Measurements from ENCODE around the gene XKR3. TPM values are rescaled to one million over a fixed set of nuclear protein-coding genes. Genes with fewer than 3 reads are reported as not detected.
"Not testable (repeated sequence)": the region's sequence is repeated elsewhere in the genome, so short reads cannot be mapped to it uniquely, and the experiment has no call there.

XKR3 gene
- not detected for polyA plus RNA-seq (ENCODE audit: insufficient read length in 3 of 3)

DNA sequence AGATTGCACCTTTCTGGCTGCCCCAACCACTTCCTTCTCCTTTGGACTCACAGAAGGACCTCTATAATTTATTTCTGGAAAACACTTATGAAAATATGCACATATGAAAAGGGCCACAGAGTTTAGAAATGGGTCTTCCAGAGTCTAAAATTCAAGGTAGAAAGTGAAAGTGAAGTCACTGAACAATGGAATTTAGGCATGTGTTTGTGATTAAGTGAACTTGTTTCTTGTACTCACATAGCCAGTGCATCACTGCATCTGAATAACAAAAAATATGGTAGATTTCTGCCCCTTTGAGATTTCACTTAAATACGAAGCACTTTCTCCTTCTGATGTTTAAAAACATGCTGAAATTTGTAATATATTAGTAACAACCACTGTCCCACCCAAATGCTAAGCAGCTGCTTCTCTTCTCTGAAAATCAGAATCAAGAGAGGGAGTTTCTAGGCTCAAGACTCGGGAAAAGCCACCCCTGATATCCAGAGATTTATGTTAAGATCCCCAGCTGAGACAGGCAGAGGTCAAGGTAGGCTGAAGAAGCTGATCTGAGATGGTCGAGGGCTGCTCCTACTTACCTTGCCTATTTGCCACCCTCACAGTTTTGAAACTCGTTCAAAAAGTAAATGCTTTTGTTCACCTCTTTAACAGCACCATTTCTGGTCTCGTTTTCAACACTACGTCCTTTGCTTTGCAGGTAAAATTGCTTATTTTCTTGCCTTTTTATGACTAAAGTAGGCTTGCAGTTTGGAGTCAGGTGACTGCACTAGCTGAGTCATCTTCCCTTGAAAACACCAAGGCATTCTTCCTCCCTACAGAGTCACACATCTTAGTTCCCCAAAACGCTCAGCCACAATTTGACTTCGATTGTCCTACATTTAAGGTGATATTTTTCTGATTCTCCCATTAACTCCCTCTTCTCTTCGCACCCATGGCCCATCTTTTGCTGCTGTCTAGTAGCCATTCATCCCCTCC, at the start of gene XKR3:
Gene XKR3 (minus strand): TSS at position 696 of the 972 bp plus-strand sequence. CDS start 17,338 bp downstream, outside the sequence.
- no peak for DNase-seq (ENCODE audit: low read depth in 3 of 3, low spot score in 2 of 3)

DNA sequence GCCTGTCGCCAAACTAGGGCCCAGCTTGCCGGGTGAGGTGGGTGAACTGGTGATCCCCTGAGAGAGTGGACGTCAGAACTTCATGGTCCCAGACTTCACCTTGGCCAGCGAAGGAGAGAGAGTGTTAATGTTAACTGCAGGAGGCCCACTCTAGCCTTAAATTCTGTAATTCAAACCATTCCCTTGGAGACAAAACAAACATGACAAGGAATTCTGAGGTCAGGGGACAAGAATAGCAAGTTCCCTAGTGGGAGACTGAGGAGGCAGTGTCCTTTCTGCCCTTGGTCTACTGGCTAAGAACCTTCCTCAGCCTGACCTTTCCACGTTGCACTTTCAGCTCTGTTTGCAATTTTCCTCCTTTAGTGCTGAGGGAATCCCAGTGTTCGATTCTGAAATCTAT, 44.4 kb upstream of the XKR3 start:
- not testable (repeated sequence) for DNase-seq (ENCODE audit: low read depth in 3 of 3, low spot score in 2 of 3)

DNA sequence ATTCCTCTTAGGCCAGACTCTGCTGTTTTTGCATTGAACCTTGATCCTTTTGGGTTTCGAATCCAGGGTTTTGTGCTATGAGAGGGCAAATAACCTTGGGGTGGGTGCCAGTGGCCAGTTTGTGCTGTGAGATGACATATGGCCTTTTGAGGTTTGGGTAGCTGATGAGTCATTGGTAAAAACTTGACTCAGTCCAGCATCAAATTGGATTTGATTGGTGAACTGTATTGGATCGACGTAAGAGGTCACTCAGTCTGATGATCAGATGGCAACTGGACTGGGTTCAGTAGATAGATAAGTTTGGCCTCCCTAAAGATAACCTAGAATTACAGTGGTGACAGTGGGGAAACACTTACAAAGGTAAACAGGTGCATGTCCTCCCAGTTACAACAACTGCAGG, 41.0 kb upstream of the XKR3 start:
- DNase-seq (ENCODE audit: low read depth in 3 of 3, low spot score in 2 of 3): no peak

DNA sequence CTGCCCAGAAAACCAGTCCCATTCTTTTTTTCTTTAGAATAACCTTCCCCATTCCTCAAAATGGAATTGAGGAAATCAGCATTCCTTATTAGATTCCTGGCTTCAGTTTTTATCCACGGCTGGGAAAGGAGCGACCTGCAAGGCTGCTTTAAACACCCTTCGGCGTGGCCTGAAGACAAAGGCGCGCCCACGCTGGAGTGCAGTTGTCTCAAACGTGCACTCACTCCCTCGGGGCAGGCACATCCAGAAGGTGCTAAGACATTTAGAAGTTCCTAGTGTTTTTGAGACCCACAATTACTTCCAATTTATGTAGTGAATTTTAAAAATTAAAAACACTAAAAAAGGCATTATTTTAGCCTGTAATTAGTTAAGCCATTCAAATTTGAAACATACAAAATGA, 31.6 kb upstream of the XKR3 start:
- DNase-seq (ENCODE audit: low read depth in 3 of 3, low spot score in 2 of 3): not testable (repeated sequence)

DNA sequence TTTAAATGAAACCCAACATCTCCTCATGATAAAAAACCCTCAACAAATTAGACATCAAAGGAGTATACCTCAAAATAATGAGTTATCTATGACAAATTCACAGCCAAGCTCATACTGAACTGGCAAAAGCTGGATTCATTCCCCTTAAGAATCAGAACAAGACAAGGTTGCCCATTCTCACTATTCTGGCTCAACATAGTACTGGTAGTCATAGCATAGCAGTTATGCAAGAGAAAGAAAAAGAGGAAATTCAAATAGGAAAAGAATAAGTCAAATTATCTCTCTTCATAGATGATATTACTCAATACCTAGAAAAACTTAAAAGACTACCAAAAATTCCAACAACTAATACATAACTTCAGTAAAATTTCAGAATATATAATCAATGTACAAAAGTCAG, 29.4 kb upstream of the XKR3 start:
- no peak for DNase-seq (ENCODE audit: low read depth in 3 of 3, low spot score in 2 of 3)

DNA sequence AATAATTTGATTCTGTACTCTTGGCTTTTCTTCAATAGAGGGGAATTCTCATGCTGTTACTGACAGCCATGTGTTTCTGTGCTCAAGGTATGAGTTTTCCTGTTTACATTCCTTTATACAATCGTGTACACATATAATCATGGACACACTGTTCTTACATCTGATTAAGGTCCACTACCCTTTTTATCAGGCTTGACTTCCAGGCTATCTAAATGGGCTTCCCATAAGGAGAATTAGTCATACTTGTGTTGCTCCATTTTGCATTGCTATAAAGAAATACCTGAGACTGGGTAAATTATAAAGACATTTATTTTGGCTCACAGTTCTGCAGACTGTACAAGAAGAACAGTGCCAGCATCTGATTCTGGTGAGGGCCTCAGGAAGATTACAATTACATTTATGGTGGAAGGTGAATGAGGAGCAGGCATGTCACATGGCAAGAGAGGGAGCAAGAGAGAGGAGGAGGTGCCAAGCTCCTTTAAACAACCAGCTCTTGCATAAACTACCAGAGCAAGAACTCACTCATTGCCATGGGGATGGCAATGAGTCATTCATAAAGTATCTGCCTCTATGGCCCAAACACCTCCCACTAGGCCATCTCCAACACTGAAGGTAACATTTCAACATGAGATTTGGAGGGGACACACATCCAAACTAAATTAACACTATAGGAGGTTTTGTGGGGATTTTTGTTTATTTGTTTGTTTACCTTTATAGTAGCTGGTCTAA, 26.2 kb upstream of the XKR3 start:
- DNase-seq (ENCODE audit: low read depth in 3 of 3, low spot score in 2 of 3): not testable (repeated sequence)

DNA sequence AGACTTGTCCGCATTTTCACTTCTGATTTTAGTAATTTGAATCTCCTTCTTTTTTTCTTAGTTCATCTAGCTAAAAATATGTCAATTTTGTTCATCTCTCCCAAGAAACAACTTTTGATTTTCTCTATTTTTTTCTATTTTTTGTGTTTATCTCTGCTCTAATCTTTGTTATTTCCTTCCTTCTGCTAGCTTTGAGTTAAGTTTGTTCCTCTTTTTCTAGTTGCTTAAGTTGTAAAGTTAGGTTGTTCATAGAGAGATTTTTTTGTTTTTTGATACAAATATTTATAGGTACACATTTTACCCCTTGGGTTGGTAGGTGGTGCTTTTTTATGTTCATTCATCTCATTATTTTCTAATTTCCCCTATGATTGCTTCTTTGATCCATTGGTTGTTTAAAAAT, 22.1 kb upstream of the XKR3 start:
- DNase-seq (ENCODE audit: low read depth in 3 of 3, low spot score in 2 of 3): no peak

DNA sequence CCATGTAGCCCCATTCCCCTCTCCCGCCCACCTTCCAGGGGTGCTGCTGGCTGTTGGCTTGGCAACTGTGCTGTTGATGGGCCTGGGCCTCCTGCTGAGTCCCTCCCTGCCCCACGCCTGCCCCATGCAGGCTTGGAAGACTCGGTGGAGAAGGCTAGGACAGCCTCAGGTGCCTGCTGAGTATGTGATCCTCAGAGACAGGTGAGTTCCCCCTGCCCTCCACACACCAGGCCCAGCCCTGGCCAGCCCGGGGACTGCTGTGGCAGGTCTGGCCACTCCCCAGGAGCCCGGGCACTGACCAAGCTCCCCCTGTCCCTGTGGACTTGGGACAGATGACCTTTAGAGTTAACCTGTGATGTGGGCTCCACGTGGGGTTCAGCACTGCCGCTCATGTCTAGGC, 20.7 kb upstream of the XKR3 start:
- no peak for DNase-seq (ENCODE audit: low read depth in 3 of 3, low spot score in 2 of 3)

DNA sequence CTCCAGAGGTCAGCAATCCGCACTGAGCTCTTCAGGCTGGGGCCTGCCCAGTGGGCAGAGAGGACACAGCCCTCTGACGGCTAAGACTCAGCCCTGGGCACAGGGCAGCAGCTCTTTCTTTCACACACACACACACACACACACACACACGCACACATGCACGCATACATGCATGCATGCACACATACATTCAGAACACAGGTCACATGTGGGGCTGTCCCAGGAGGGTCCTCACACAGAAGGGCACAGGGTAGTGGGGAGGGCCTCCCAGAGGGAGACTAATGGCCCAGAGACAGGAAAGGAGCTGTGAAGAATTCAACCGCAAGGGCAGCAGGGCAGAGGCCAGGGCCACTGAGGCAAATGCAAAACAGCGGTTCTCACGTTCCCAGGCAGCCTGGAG, 20.3 kb upstream of the XKR3 start:
- no peak for DNase-seq (ENCODE audit: low read depth in 3 of 3, low spot score in 2 of 3)

DNA sequence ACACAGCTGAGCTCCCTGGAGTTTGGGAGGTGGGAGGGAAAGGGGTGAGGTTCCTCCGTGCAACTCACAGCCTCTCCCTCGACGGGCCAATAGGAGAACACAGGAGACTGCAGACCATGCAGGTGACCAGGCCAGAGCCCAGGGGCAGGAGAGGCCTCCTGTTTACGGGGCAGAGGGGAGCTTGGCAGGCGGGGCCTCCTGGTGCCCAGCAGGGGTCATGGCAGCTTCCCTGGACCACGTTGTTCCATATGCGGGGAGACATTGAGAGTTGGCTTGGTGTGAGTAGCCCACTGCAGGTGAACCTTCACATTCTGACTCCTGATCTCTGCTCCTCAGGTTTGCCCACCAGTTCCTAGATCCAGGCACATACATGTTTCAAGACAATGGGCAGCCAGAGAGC, 19.3 kb upstream of the XKR3 start:
- no peak for DNase-seq (ENCODE audit: low read depth in 3 of 3, low spot score in 2 of 3)

DNA sequence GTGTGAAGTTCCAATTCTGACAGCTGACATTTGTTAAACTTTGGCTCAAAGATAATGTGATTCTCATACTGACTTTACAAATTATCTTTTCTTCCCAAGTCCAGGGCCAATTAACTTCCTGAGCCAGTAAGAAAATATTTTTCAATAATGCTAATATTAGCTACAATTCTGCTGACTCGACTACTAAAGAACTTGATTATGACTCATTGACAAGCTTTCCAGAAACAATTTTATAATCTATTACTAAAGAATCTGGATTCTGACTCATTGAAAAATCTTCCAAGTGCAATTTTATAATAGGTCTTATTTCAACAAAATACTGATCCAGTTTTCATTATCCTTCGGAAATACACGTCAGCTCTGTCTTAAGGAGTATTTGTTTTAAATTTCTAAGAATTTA, 12.9 kb upstream of the XKR3 start:
- DNase-seq (ENCODE audit: low read depth in 3 of 3, low spot score in 2 of 3): no peak

DNA sequence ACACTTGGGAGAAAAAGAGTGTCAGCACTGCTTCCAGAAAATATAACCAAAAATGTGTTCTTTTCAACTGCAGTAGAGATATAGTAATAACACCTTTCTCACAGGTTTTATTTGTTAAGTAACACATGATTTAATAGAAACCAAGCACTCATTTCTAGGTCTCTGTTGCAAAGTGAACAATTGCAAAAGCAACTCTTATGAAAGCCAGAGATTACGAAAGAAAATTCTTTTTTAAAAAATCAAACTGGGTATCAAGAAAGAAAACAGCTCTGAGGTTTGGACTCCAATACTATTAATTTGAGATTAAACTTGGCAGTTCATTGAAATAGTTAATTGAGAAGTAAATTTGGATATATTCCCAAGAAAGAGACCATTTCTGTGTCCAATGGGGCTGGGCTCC, 9.8 kb upstream of the XKR3 start:
- DNase-seq (ENCODE audit: low read depth in 3 of 3, low spot score in 2 of 3): no peak

DNA sequence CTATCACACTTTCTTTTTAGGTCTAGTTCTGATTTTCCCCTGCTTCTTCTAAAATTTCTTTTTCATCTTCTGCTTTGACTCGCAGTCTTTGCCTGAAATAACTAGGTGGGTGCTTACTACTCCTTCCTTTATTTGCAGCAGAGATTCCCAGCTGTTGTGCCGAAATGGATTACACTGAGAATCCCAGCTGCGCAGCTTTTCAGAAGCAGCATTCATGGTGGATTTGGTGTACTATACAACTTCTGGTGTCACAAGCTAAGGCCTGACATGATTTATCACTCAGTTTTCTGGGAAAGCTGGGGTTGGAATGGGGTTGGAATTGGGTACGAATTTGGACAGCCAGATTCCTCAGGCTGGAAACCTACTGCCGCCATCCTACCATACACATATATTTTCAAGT, 6.0 kb upstream of the XKR3 start:
- no peak for DNase-seq (ENCODE audit: low read depth in 3 of 3, low spot score in 2 of 3)

DNA sequence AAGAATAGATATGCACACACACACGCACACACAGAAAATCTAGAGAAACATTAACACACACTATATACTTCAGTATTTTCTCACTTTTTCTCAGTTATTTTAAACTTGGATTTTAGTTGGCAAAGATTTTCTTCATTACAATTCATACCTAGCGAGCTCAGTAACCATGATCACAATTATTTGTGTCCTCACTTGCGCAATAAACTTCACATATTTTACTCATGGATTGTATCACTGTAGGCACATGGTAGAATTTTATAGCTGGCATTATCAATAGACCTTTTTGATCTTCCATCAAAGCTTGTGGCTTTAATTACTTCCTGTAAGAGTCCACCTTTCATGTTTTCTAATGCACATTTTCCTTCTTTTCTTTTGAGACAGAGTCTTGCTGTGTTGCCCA, 4.8 kb upstream of the XKR3 start:
- no peak for DNase-seq (ENCODE audit: low read depth in 3 of 3, low spot score in 2 of 3)

DNA sequence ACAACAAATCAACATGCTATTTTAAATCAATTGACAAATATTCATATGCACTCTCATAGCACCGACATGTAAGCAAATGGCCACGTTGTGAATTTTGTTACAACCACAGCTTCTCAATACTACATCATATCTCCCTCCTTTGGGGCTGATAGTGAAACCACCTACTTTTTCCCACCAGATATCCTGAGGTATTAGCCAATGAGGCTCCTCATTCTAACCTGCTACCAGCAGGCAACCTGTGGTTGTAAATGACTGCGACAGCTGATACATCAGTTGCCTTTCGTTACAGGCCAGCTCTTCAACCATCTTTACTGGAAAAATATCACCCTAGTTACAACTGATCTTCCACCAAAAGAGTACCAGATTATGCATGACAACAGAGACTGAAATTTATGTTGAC, 3.7 kb upstream of the XKR3 start:
- no peak for DNase-seq (ENCODE audit: low read depth in 3 of 3, low spot score in 2 of 3)

DNA sequence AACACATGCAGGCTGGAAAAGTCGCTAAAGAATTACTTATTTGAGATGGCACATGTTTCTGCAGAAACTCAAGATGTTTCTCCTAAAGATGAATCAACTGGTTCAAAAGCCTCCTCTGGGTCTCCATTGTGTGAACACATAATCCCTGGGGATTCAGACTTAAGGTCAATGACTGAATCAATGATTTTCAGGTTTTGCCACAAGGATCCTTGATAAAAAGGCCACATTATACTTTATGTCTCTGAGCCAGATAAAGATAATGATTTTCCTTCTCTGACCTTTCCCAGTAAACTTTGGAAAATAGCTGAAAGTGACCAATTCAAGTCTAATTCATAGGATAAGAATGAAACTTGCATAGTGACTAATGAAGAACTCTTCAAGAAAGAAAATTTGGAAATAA, 2.3 kb upstream of the XKR3 start:
- DNase-seq (ENCODE audit: low read depth in 3 of 3, low spot score in 2 of 3): no peak

DNA sequence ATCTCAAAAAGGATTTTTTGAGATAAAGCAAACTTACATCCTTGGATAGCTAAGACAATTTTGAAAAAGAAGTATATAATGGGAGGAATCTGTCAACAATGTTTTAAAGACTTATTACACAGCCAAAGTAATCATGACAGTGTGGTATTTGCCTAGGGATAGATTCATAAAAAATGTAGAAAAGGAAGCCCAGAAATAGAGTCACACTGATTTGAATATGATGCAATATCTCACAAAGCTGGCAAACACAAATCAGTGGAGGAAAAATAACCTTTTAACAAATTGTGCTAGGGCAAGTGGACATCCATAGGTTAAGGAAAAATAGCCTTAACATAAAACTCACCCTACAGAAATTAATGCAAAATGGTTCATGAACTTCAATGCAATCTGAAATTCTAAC, 6.0 kb downstream of the XKR3 start:
- DNase-seq (ENCODE audit: low read depth in 3 of 3, low spot score in 2 of 3): no peak

DNA sequence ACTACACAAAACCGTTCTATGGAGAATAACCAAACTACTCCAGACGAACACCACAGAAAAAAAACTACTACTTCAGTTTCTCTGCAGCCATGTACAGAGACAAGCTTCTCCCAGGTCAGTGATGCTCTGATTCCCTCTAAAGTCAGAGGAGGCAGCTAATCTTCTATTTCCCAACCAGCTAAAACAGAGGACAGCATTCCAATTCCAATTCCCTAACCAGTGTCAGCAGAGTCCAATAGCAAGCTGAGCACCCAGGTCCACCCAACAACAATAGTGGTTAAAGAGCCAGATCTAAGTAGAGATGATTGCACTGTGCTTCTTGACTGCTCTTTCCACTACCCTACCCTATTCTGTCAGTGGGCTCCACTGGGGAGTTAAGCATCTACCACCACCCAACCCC, 6.7 kb downstream of the XKR3 start:
- no peak for DNase-seq (ENCODE audit: low read depth in 3 of 3, low spot score in 2 of 3)

DNA sequence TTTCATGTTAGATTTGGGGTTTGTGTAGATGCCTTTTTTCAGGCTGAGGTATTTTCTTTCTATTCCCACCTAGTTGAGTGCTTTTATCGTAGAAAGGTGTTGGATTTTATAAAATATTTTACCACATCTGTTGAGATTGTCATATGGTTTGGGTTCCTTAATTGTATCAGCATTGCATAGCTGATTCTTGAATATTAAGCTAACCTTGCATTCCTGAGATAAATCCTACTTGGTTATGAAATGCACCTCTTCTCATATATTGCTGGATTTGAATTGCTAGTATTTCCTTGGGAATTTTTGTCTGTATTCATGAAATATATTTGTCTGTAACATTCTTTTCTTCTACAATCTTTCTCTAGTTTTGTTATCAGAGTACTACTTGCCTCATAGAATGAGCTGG, 10.1 kb downstream of the XKR3 start:
- no peak for DNase-seq (ENCODE audit: low read depth in 3 of 3, low spot score in 2 of 3)

DNA sequence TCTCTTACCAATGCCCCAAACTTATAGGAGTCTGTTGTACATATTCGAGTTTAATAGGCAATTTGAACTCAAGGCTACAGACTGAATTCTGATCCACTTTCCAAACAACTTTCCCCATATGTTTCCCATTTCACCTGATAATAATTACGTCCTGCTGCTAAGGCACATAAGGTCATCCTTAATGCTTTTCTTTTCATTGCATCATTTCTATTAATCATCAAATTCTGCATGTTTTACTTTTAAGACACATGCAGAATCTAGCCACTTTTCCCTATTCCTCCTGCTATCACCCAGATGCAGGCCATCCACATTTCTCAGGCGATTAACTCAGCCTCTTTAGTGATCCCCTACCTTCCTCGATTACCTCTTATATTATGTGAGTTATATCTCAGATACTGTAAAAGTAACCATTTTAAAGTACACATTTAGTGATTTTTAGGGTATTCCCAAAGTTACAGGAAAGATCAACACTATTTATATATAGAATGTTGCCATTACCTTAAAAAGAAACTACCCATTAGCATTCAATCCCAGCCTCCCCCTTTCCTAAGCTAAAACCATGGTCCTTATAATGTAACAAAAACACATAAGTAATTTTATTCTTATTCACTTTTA, 14.9 kb downstream of the XKR3 start:
- DNase-seq (ENCODE audit: low read depth in 3 of 3, low spot score in 2 of 3): no peak

DNA sequence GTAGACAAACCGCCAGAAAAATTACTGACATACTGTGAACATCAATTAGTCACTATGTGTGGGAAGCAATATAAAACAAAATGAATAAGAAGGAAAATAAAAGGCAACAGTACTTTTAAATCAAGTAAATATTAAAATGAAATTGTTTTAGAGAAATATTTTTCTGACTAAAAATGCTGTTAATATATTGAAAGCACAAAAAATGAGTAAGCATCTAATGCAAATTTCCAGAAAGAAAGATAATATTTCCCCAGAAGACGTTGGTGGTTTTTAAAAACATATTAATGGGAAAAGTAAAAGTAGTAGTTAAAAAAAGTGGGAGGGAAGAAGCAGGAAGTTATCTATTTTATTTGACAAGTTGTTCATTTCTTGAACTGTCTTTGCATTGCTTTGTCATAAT, 16.5 kb downstream of the XKR3 start:
- DNase-seq (ENCODE audit: low read depth in 3 of 3, low spot score in 2 of 3): no peak

DNA sequence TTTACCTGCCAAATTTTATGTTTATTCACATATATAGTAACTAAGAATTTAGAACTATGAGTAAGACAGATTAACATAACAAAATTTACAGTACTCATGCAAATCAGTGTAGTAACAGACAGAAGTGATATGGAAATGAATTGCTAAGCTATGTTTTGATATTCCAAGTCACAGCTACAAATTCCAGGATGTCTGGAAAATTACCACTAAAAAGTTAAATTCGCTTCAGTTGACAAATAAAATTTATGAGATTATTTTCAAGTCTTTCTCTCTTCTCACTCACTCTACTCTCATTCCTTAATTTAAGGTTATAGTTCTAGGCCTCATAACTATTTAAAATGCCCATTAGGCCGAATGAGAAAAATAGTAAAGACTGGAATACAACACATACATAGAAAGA, 18.1 kb downstream of the XKR3 start:
- DNase-seq (ENCODE audit: low read depth in 3 of 3, low spot score in 2 of 3): no peak
